CD1c-positive myeloid dendritic cell (primary cell): ENCODE results near the gene NAV2.

Source experiments
- DNase-seq: peaks from one replicate; pipeline ENCODE4 v3.0.0-alpha.2; 2016; ENCODE audit errors: extremely low spot score

NAV2 gene

DNA sequence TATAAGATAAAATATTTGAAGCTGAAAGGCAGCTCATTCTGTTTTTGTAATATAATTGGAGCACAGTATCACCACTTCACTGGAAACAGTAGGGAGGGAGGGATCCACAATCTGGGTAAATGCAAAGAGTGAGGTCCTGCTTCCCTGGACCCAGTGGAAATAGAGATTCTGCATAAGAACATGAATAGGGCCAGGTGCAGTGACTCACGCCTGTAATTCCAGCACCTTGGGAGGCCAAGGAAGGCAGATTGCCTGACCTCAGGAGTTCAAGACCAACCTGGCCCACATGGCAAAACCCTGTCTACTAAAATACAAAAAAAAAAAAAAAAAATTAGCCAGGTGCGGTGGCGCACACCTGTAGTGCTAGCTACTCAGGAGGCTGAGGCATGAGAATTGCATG, 303.9 kb downstream of the NAV2 start:
- no peak for DNase-seq

DNA sequence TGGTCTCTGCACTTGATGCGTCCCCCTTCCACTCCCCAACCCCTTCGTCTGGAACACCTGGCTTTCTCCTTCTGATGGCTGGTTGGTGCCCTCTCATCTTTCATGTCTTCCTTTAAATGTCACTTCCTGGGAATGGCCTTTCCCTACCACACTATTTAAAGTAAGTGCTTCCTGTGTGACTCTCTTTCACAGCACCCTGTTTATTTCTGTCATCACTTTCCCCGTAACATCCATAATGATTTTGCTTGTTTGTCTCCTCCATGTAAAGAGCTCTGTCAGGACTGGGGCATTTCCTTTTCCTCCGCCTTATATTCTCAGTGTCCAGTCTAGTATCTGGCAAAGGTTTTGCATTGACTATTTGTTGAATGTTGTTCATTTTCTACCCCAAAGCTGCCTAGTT, 304.7 kb downstream of the NAV2 start:
- no peak for DNase-seq

GRCh38 chr11:20020198-20020597, 307.6 kb downstream of the NAV2 start:
- no peak for DNase-seq

DNA sequence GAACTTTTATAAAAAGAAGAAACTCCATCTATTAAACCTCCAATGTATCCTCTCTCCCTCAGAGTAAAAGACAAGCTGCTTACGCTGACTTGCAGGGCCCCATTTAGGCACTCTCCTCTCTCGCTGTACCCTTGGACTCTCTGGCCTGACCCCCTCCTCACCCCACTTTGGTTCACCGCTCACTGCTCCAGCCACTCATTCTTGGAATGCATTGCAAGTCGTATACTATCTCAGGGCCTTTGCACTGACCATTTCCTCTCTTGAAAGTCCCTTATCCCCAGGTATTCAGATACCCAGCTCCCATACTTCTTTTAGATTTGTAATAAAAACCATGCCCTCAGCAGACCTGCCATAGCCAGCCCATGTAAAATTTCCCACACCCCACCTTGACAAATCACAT, 308.1 kb downstream of the NAV2 start:
- DNase-seq, result no peak

GRCh38 chr11:20021212-20021611, 308.6 kb downstream of the NAV2 start:
- DNase-seq, result no peak

GRCh38 chr11:20021771-20022362, 309.2 kb downstream of the NAV2 start:
- no peak for DNase-seq

DNA sequence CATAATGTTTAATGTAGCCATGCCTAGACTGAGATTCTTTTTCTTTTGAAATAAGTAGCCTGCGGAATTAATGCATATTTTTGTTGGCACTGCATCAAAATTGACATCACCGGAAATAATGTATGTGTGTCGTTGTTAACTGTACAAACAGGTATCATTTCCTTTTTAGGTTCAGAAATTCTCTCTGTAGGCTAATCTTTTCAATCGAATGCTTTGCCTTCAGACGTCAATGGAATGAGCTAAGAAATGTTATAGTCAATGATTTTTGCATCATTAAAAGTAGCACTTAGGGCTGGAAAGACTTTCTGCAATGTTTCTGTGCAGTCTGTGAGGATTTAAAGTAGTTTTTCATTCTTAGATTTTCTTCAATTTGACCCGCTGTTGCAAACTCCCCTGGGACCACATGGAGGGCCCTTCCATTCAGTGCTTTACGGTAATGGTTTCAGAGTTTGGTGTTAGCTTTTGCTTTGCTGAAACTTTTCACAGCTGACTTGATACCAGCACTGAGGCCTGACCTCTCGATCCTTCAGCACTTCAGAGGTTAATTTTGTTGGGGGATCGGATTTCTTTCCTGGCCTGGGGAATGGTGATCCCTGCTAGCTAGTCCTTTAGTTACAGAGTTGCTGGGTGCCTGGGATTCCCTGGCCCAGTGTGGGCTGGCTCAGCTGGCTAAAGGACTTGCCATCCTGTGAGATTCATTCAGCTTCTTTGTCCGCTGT, 309.9 kb downstream of the NAV2 start:
- DNase-seq, result no peak

GRCh38 chr11:20023082-20023426, 310.4 kb downstream of the NAV2 start:
- DNase-seq, result no peak

GRCh38 chr11:20024172-20024935, 311.7 kb downstream of the NAV2 start:
- no peak for DNase-seq

DNA sequence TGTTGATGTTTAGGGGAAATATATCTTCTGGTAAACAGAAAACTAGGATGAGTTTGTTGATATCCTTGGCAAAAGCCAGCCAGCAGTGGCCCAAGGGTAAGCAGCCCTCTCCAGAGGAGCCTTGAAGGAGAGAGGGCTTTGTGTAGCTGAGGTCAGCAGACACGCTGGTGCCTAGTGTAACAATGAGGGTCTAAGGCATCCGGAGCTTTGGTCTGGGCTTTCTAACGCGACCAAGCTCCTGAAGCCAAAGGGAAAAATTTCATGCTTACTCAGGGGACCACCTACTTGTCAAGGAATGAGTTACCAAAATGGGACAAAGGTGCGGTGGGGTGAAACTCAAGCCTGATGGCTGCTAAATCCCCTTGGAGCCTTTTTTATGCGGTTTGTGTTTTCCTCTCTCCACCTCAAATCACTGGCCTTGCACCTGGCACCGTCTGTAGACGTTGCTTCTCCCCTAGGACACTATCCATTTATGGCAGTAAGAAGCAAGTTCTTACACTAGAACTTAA, 312.7 kb downstream of the NAV2 start:
- DNase-seq, result no peak

DNA sequence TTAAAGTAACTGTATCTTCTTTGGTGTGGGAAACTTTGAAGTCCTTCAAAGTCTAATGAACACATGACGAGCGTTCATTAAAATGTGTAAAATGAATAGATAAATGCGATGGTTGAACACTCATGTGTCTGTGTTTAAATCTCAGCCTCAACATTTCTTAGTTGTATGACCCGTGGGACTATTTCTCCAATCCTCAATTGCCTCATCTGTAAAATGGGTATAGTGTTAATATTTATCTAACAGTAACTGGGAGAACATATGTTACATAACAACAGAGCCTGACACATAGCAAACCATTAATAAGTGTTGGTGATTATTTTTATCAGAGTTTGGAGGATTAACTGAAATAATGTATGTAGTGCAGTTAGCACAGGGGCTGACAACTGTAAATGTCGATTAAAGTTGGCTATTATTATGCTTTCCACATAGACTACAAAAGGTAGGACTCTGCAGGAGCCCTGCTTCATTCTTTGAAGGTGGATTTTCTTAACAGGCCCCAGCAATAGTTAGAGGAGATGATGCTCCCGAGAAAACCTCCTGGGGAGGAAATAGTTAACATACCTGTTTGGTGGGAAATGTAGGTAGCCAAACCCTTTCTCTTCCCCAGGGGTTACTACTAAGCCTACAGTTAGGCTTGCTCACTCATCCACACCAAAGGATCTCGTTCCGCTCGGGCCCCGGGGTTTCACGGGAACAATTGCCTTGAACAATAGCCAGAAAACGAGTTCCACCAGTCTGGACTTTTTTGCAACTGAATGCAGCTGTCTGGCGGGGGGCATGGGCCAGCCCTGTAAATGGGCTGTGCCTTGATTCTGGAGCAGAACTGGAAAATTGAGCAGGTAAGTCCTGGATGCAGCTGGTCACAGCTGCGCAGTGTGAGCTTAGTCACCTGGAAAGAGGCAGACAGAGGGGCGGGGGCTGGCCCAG, 314.3 kb downstream of the NAV2 start:
- no peak for DNase-seq

GRCh38 chr11:20027556-20028013, 314.9 kb downstream of the NAV2 start:
- DNase-seq, result no peak

DNA sequence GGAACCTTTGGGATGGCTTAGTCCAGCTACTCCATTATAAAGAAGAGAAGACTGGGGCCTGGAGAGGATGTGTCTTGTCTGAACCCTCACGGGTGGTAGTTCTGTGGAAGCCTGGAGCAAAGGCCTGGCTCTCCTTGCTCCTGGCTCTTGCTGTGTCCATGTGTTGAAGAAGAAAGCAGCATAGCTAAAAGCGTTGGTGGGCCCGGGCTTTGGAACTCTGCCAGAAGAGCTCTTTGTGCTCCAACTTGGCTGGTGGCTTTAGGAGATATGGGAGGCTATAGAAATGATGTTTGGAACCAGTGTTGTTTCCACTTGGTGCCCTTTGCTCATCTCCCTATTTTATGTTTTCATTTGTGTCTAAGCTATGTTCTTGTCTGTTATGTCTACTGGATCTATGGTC, 316.6 kb downstream of the NAV2 start:
- DNase-seq, result no peak

GRCh38 chr11:20030472-20030871, 317.8 kb downstream of the NAV2 start:
- no peak for DNase-seq

DNA sequence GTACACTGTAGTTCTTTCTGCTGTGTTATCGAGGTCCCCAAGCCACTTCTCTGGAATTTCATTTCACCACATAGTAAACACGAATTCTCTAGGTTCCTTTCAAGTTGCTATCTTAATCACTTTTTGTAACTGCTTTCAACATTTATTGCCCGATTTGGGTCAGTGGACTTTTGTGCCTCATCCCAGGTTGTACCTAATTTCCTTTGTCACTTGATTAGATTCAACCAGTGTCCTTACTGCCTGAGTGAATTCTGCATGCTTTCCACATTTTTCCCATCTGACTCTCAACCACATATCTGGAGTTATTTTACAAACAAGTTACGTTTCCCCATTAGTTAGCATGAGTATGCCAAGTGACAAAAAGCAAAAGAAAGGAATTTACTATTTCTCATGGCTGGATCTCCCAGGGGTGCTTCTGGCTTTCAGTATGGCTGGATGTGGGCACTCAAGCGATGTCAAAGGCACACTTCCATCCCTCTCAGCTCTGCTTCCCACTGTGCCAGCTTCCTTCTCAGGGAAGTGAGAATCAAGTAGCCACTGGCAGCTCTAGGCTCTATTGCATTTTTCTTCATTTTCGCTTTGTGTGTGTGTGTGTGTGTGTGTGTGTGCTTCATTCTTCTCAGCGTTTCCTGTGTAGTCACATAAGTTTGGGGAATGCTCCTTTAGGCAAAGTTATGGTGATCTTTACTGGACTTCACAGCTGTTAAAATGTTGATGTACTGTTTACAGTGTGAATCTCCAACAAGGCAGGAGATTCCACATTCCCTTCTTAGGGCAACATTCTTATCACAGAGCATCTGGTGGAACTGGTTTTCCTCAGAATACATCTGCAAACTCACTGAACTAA, 318.7 kb downstream of the NAV2 start:
- no peak for DNase-seq

- DNase-seq, result no peak
Observed at GRCh38 chr11:20032127-20032526, 319.5 kb downstream of the NAV2 start.

GRCh38 chr11:20032577-20033260, 320.1 kb downstream of the NAV2 start:
- DNase-seq, result no peak

GRCh38 chr11:20033806-20034205, 321.2 kb downstream of the NAV2 start:
- no peak for DNase-seq

GRCh38 chr11:20034941-20035340, 322.3 kb downstream of the NAV2 start:
- no peak for DNase-seq

GRCh38 chr11:20035375-20035700, 322.7 kb downstream of the NAV2 start:
- DNase-seq, result no peak
